Endodermal cell (in vitro differentiated cells): ENCODE data around the gene DCLRE1C. TPM values are rescaled to one million over a fixed set of nuclear protein-coding genes. Genes with fewer than 3 reads are reported as not detected.
A peak's percentile ranks its signal among the peaks of the same experiment; 100 is the strongest.
"Not testable (repeated sequence)": the region's sequence is repeated elsewhere in the genome, so short reads cannot be mapped to it uniquely, and the experiment has no call there.

ENCODE experiments used
- DNase-seq: peaks from one replicate; pipeline ENCODE4 v3.0.0-alpha.2; 2017
- H3K27ac ChIP-seq: 2 replicates; pipeline ENCODE4 v1.5.1; 2013; ENCODE audit warnings: mild to moderate bottlenecking, low read depth, low read length, moderate library complexity
- H3K27me3 ChIP-seq: 2 replicates; pipeline ENCODE4 v1.6.1; 2013; ENCODE audit warnings: mild to moderate bottlenecking, low read length, moderate library complexity; ENCODE audit not compliant: insufficient read depth, control insufficient read depth, poor library complexity, severe bottlenecking
- H3K36me3 ChIP-seq: 2 replicates; pipeline ENCODE4 v1.7.0; 2013; ENCODE audit warnings: mild to moderate bottlenecking, low read length, moderate library complexity; ENCODE audit not compliant: control insufficient read depth, insufficient read depth
- H3K4me1 ChIP-seq: one replicate; pipeline ENCODE4 v1.7.0; 2013; ENCODE audit warnings: low read length; ENCODE audit not compliant: control insufficient read depth, insufficient read depth
- H3K4me3 ChIP-seq: 2 replicates; pipeline ENCODE4 v1.5.1; 2013; ENCODE audit warnings: mild to moderate bottlenecking, low read length, moderate library complexity
- H3K9ac ChIP-seq: 2 replicates; pipeline ENCODE4 v1.6.1; 2013; ENCODE audit warnings: mild to moderate bottlenecking, low read length, moderate library complexity; ENCODE audit not compliant: poor library complexity, severe bottlenecking; ENCODE audit errors: extremely low read depth
- H3K9me3 ChIP-seq: 2 replicates; pipeline ENCODE4 v1.6.1; 2013; ENCODE audit warnings: mild to moderate bottlenecking, low read length, moderate library complexity; ENCODE audit not compliant: control insufficient read depth
- H3K27ac Mint-ChIP-seq: 2 replicates; pipeline ENCODE4 v1.8.0; 2020; ENCODE audit warnings: mixed read lengths
- H3K27me3 Mint-ChIP-seq: 2 replicates; pipeline ENCODE4 v1.8.0; 2021; ENCODE audit warnings: mild to moderate bottlenecking, mixed read lengths; ENCODE audit not compliant: insufficient read depth
- H3K36me3 Mint-ChIP-seq: 2 replicates; pipeline ENCODE4 v1.8.0; 2020; ENCODE audit warnings: low read depth, mixed read lengths
- H3K4me1 Mint-ChIP-seq: 2 replicates; pipeline ENCODE4 v1.8.0; 2020; ENCODE audit warnings: mixed read lengths
- H3K4me3 Mint-ChIP-seq: 2 replicates; pipeline ENCODE4 v1.8.0; 2020; ENCODE audit warnings: mild to moderate bottlenecking, moderate library complexity, mixed read lengths
- H3K9me3 Mint-ChIP-seq: 2 replicates; pipeline ENCODE4 v1.8.0; 2020; ENCODE audit warnings: mild to moderate bottlenecking, mixed read lengths
- CTCF ChIP-seq: fragments of 200-600 bp; sonication (generic); conservative IDR thresholded peaks from 2 replicates; pipeline ENCODE4 v1.5.0; 2021; ENCODE audit warnings: antibody characterized with exemption, mild to moderate bottlenecking
- WGBS, 2 experiments: methylation state at CpG; one replicate each; pipeline versions ENCODE4 v1.1.5 to v1.1.7; 2013; ENCODE audit warnings: missing lambda C conversion rate in 2 of 2, mixed read lengths in 1 of 2; ENCODE audit not compliant: insufficient coverage in 1 of 2, insufficient read length in 1 of 2; 5-methylcytosine and 5-hydroxymethylcytosine counted together
- total RNA-seq, 2 donors: library from RNA; stranded (reverse); fragmentation: NEBNext Ultra II Directional in 1 of 2; extraction: Animal tissue kit (Norgen Biotek cat#: 25700) in 1 of 2; gene quantifications; 2 replicates in 1 of 2; 3 replicates in 1 of 2; pipeline ENCODE4 v1.2.1, GENCODE V29; 2021

Gene DCLRE1C
- total RNA-seq, 2 donors from 2014 or later = 5.2 to 10.0 TPM

- H3K27me3 ChIP-seq = no peaks in the 10 kb centered on the region
- no peak overlapping the region for H3K27ac ChIP-seq
- DNase-seq = no peak
- no peaks in the 10 kb centered on the region for H3K27me3 Mint-ChIP-seq
- H3K4me3 Mint-ChIP-seq = peak overlapping the region; percentile 96
- H3K36me3 ChIP-seq = no peaks in the 10 kb centered on the region
- H3K9me3 ChIP-seq = no peaks in the 10 kb centered on the region
- H3K27ac Mint-ChIP-seq = no peak overlapping the region
- H3K9me3 Mint-ChIP-seq = no peaks in the 10 kb centered on the region
- no peak for TF ChIP-seq CTCF
- H3K9ac ChIP-seq = no peak overlapping the region
- 93 to 97% methylated on average over 9 of the region's 9 CpGs for WGBS, 2 experiments
- H3K4me3 ChIP-seq = no peak overlapping the region
- H3K4me1 Mint-ChIP-seq = peaks cover 19% of the 10 kb centered on the region
- no peaks in the 10 kb centered on the region for H3K36me3 Mint-ChIP-seq
- peaks cover 5% of the 10 kb centered on the region for H3K4me1 ChIP-seq
Measured at GRCh38 chr10:14876764-14877163, 77.1 kb downstream of the DCLRE1C start.

- Histone ChIP-seq H3K9me3 (no peaks in the 10 kb centered on the region), H3K27ac (no peak overlapping the region), H3K9ac (no peak overlapping the region), H3K4me3 (no peak overlapping the region), H3K4me1 (peaks cover 5% of the 10 kb centered on the region), H3K27me3 (no peaks in the 10 kb centered on the region), H3K36me3 (peaks cover 7% of the 10 kb centered on the region)
- TF ChIP-seq CTCF = no peak
- WGBS, 2 experiments = 96 to 98% methylated on average over 12 of the region's 12 CpGs
- Mint-ChIP-seq H3K4me1 (peaks cover 19% of the 10 kb centered on the region), H3K4me3 (no peak overlapping the region), H3K27me3 (no peaks in the 10 kb centered on the region), H3K36me3 (peaks cover 3% of the 10 kb centered on the region), H3K27ac (no peak overlapping the region), H3K9me3 (no peaks in the 10 kb centered on the region)
- DNase-seq = no peak
Measured at GRCh38 chr10:14875941-14876340, 78.0 kb downstream of the DCLRE1C start.

- no peak for DNase-seq
- H3K9ac ChIP-seq = no peak overlapping the region
- H3K27me3 ChIP-seq = no peaks in the 10 kb centered on the region
- H3K4me3 ChIP-seq = no peak overlapping the region
- no peaks in the 10 kb centered on the region for H3K9me3 ChIP-seq
- Mint-ChIP-seq H3K27me3 (no peaks in the 10 kb centered on the region), H3K4me1 (peaks cover 11% of the 10 kb centered on the region), H3K36me3 (peaks cover 15% of the 10 kb centered on the region), H3K4me3 (no peak overlapping the region), H3K9me3 (no peaks in the 10 kb centered on the region), H3K27ac (no peak overlapping the region)
- peaks cover 33% of the 10 kb centered on the region for H3K36me3 ChIP-seq
- no peak for TF ChIP-seq CTCF
- 94% methylated on average over 2 of the region's 2 CpGs; no CpG with 5 or more reads in 1 of the 2 experiments for WGBS, 2 experiments
- H3K27ac ChIP-seq = no peak overlapping the region
- no peaks in the 10 kb centered on the region for H3K4me1 ChIP-seq
Measured at GRCh38 chr10:14873090-14873760, 80.7 kb downstream of the DCLRE1C start.

- not testable (repeated sequence) for H3K4me1 ChIP-seq, H3K9ac ChIP-seq, H3K4me3 Mint-ChIP-seq, DNase-seq, H3K4me1 Mint-ChIP-seq, H3K9me3 Mint-ChIP-seq, H3K27me3 ChIP-seq, H3K27ac ChIP-seq, H3K4me3 ChIP-seq, H3K27me3 Mint-ChIP-seq, H3K27ac Mint-ChIP-seq, H3K9me3 ChIP-seq
- H3K36me3 ChIP-seq = peaks cover 45% of the 10 kb centered on the region
- H3K36me3 Mint-ChIP-seq = peaks cover 55% of the 10 kb centered on the region
- WGBS, 2 experiments = 100% methylated on average over 1 of the region's 3 CpGs
Measured at GRCh38 chr10:14864871-14865270, 89.0 kb downstream of the DCLRE1C start.

GRCh38 chr10:14864466-14864865 is 89.4 kb downstream of the DCLRE1C start:
- not testable (repeated sequence) for H3K9ac ChIP-seq, H3K4me3 Mint-ChIP-seq, H3K27me3 Mint-ChIP-seq, H3K27me3 ChIP-seq, H3K27ac Mint-ChIP-seq, H3K9me3 ChIP-seq, H3K27ac ChIP-seq, H3K4me1 ChIP-seq, H3K4me1 Mint-ChIP-seq, H3K9me3 Mint-ChIP-seq, DNase-seq, H3K4me3 ChIP-seq
- WGBS, 2 experiments = 93 to 100% methylated on average over 3 to 5 of the region's 6 CpGs
- peaks cover 52% of the 10 kb centered on the region for H3K36me3 Mint-ChIP-seq
- peaks cover 45% of the 10 kb centered on the region for H3K36me3 ChIP-seq
